Activated CD4-positive, alpha-beta T cell treated with anti-CD3 and anti-CD28 coated beads, Interleukin-2, amount 50 U/mL, for 24 hours (primary cell): ENCODE measurements around the gene ERGIC3.

Experiments
- DNase-seq, 2 donors: peaks; one replicate each; pipeline ENCODE4 v3.0.0-alpha.2; 2020; ENCODE audit warnings: low read depth in 1 of 2, low spot score in 1 of 2

The ERGIC3 gene

GRCh38 chr20:35541783-35542662 lies at the start of gene ERGIC3:
Gene ERGIC3, plus strand, starts transcription at chr20:35542078. Its CDS starts 20 bp downstream, at chr20:35542098.
- DNase-seq, result peak; percentile 92 to 97

- no peak for DNase-seq
Measured at GRCh38 chr20:35492352-35492751, 49.5 kb upstream of the ERGIC3 start.

- DNase-seq, result no peak
Measured at GRCh38 chr20:35496481-35496880, 45.4 kb upstream of the ERGIC3 start.

GRCh38 chr20:35497320-35497719 lies 44.6 kb upstream of the ERGIC3 start:
- DNase-seq, result no peak

- DNase-seq, result no peak
Measured at GRCh38 chr20:35497780-35498189, 44.1 kb upstream of the ERGIC3 start.

GRCh38 chr20:35499271-35499670 lies 42.6 kb upstream of the ERGIC3 start:
- no peak for DNase-seq

GRCh38 chr20:35502352-35502751 lies 39.5 kb upstream of the ERGIC3 start:
- no peak for DNase-seq

GRCh38 chr20:35503281-35503680 lies 38.6 kb upstream of the ERGIC3 start:
- no peak for DNase-seq

- DNase-seq, result no peak
Measured at GRCh38 chr20:35503841-35504561, 37.9 kb upstream of the ERGIC3 start.

GRCh38 chr20:35504751-35505150 lies 37.1 kb upstream of the ERGIC3 start:
- DNase-seq, result no peak

GRCh38 chr20:35506179-35506578 lies 35.7 kb upstream of the ERGIC3 start:
- DNase-seq, result no peak

GRCh38 chr20:35506872-35507638 lies 34.8 kb upstream of the ERGIC3 start:
- DNase-seq, result no peak

- DNase-seq, result no peak
Measured at GRCh38 chr20:35508493-35509218, 33.2 kb upstream of the ERGIC3 start.

- no peak for DNase-seq
Measured at GRCh38 chr20:35510951-35511735, 30.7 kb upstream of the ERGIC3 start.

- DNase-seq, result no peak
Measured at GRCh38 chr20:35511814-35512420, 30.0 kb upstream of the ERGIC3 start.

GRCh38 chr20:35514371-35514932 lies 27.4 kb upstream of the ERGIC3 start:
- DNase-seq, result no peak

- DNase-seq, result no peak
Measured at GRCh38 chr20:35515341-35515740, 26.5 kb upstream of the ERGIC3 start.

- no peak for DNase-seq
Measured at GRCh38 chr20:35515949-35516645, 25.8 kb upstream of the ERGIC3 start.

- no peak for DNase-seq
Measured at GRCh38 chr20:35517125-35517524, 24.8 kb upstream of the ERGIC3 start.
